Neural progenitor cell (in vitro differentiated cells): ENCODE measurements around the gene GINS2.

Experiments used
- CTCF ChIP-seq: fragments of 200-600 bp; sonication (generic); IDR thresholded peaks from 2 replicates; pipeline ENCODE4 v1.5.1; 2017; ENCODE audit warnings: antibody characterized with exemption, mild to moderate bottlenecking
- EZH2 ChIP-seq: fragments of 200-600 bp; sonication (generic); IDR thresholded peaks from 2 replicates; pipeline ENCODE4 v1.6.1; 2017; ENCODE audit warnings: antibody characterized with exemption, mild to moderate bottlenecking, moderate library complexity
- EZH2phosphoT487 ChIP-seq: fragments of 200-600 bp; sonication (generic); IDR thresholded peaks from 2 replicates; pipeline ENCODE4 v1.6.1; 2017; ENCODE audit warnings: antibody characterized with exemption

- TF ChIP-seq CTCF (no peak), EZH2 (no peak), EZH2phosphoT487 (no peak)
Measured at GRCh38 chr16:85733155-85733838, 44.5 kb upstream of the GINS2 start.
